H9 (cell line): Measurements from ENCODE around the gene IGIP. TPM values are rescaled to one million over a fixed set of nuclear protein-coding genes. Genes with fewer than 3 reads are reported as not detected.

Source experiments
- DNase-seq: peaks from one replicate; pipeline ENCODE4 v3.0.0-alpha.2; 2017
- H2AFZ ChIP-seq: one replicate; pipeline ENCODE4 v1.6.1; 2013; ENCODE audit warnings: mild to moderate bottlenecking, low read length, control low read depth, moderate library complexity
- H2AK5ac ChIP-seq: 2 replicates; pipeline ENCODE4 v1.6.1; 2013; ENCODE audit warnings: low read length, control low read depth, mixed read lengths; ENCODE audit not compliant: insufficient read length
- H2BK120ac ChIP-seq: one replicate; pipeline ENCODE4 v1.6.1; 2013; ENCODE audit warnings: low read depth, mild to moderate bottlenecking, low read length, control low read depth, inconsistent platforms; ENCODE audit not compliant: poor library complexity, severe bottlenecking
- H2BK12ac ChIP-seq: 2 replicates; pipeline ENCODE4 v1.6.1; 2013; ENCODE audit warnings: low read length, control low read depth, mixed read lengths, low read depth; ENCODE audit not compliant: insufficient read length
- H2BK15ac ChIP-seq: 2 replicates; pipeline ENCODE4 v1.6.1; 2013; ENCODE audit warnings: low read depth, low read length, control low read depth
- H2BK20ac ChIP-seq: one replicate; pipeline ENCODE4 v1.6.1; 2013; ENCODE audit warnings: low read depth, mild to moderate bottlenecking, low read length, control low read depth, inconsistent platforms; ENCODE audit not compliant: poor library complexity, severe bottlenecking
- H2BK5ac ChIP-seq: 2 replicates; pipeline ENCODE4 v1.6.1; 2013; ENCODE audit warnings: low read length, control low read depth, mixed read lengths; ENCODE audit not compliant: insufficient read length
- H3K14ac ChIP-seq: 2 replicates; pipeline ENCODE4 v1.6.1; 2013; ENCODE audit warnings: low read length, control low read depth; ENCODE audit not compliant: insufficient read depth
- H3K18ac ChIP-seq: 2 replicates; pipeline ENCODE4 v1.6.1; 2013; ENCODE audit warnings: low read depth, mild to moderate bottlenecking, mixed read lengths, low read length, control low read depth; ENCODE audit not compliant: insufficient read length
- H3K23ac ChIP-seq: 2 replicates; pipeline ENCODE4 v1.6.1; 2013; ENCODE audit warnings: low read length, control low read depth, mixed read lengths, low read depth; ENCODE audit not compliant: insufficient read length
- H3K23me2 ChIP-seq: 2 replicates; pipeline ENCODE4 v1.6.1; 2013; ENCODE audit warnings: low read depth, mild to moderate bottlenecking, mixed read lengths, low read length, control low read depth; ENCODE audit not compliant: insufficient read length, poor library complexity, severe bottlenecking
- H3K27ac ChIP-seq: 2 replicates; pipeline ENCODE4 v1.5.1; 2013; ENCODE audit warnings: low read length, control low read depth, mixed read lengths, low read depth; ENCODE audit not compliant: insufficient read length
- H3K27me3 ChIP-seq: 2 replicates; pipeline ENCODE4 v1.6.1; 2013; ENCODE audit warnings: low read length, control low read depth, inconsistent platforms; ENCODE audit not compliant: insufficient read depth
- H3K4ac ChIP-seq: 2 replicates; pipeline ENCODE4 v1.6.1; 2013; ENCODE audit warnings: low read depth, mild to moderate bottlenecking, control low read depth, inconsistent platforms, low read length, moderate library complexity
- H3K4me1 ChIP-seq: 2 replicates; pipeline ENCODE4 v1.6.1; 2013; ENCODE audit warnings: low read length, control low read depth, inconsistent platforms; ENCODE audit not compliant: insufficient read depth
- H3K4me2 ChIP-seq: 2 replicates; pipeline ENCODE4 v1.6.1; 2013; ENCODE audit warnings: low read length, control low read depth, mixed read lengths; ENCODE audit not compliant: insufficient read length, insufficient read depth
- H3K56ac ChIP-seq: 2 replicates; pipeline ENCODE4 v1.6.1; 2013; ENCODE audit warnings: low read depth, mild to moderate bottlenecking, mixed read lengths, low read length, control low read depth; ENCODE audit not compliant: insufficient read length
- H3K79me1 ChIP-seq: 2 replicates; pipeline ENCODE4 v1.6.1; 2013; ENCODE audit warnings: low read depth, mild to moderate bottlenecking, moderate library complexity, low read length, control low read depth, inconsistent platforms; ENCODE audit not compliant: insufficient read depth, poor library complexity, severe bottlenecking
- H3K79me2 ChIP-seq: 2 replicates; pipeline ENCODE4 v1.6.1; 2013; ENCODE audit warnings: low read length, control low read depth, inconsistent platforms; ENCODE audit not compliant: insufficient read depth
- H3K9ac ChIP-seq: 2 replicates; pipeline ENCODE4 v1.6.1; 2013; ENCODE audit warnings: low read length, control low read depth, mixed read lengths; ENCODE audit not compliant: insufficient read length; ENCODE audit errors: extremely low read depth
- H3K9me3 ChIP-seq: one replicate; pipeline ENCODE4 v1.6.1; 2013; ENCODE audit warnings: low read depth, low read length, inconsistent platforms; ENCODE audit not compliant: control insufficient read depth
- H3T11ph ChIP-seq: one replicate; pipeline ENCODE4 v1.6.1; 2013; ENCODE audit warnings: mild to moderate bottlenecking, low read length, control low read depth, inconsistent platforms
- H4K20me1 ChIP-seq: one replicate; pipeline ENCODE4 v1.6.1; 2013; ENCODE audit not compliant: control insufficient read depth, insufficient read length, insufficient read depth
- H4K5ac ChIP-seq: 2 replicates; pipeline ENCODE4 v1.6.1; 2013; ENCODE audit warnings: low read depth, mild to moderate bottlenecking, mixed read lengths, low read length, control low read depth; ENCODE audit not compliant: insufficient read length
- H4K8ac ChIP-seq: replicated peaks from 2 replicates; pipeline ENCODE4 v1.6.1; 2013; ENCODE audit warnings: low read length, control low read depth, mixed read lengths, low read depth; ENCODE audit not compliant: insufficient read length
- H4K91ac ChIP-seq: 2 replicates; pipeline ENCODE4 v1.6.1; 2013; ENCODE audit warnings: low read depth, mild to moderate bottlenecking, moderate library complexity, mixed read lengths, low read length, control low read depth; ENCODE audit not compliant: insufficient read length
- H3K27ac Mint-ChIP-seq, 3 experiments: 2 replicates in 2 of 3; 3 replicates in 1 of 3; pipeline ENCODE4 v1.8.0; 2020 to 2021; ENCODE audit warnings: mixed read lengths in 3 of 3, mild to moderate bottlenecking in 1 of 3, moderate library complexity in 1 of 3
- H3K27me3 Mint-ChIP-seq: 2 replicates; pipeline ENCODE4 v1.8.0; 2021; ENCODE audit warnings: low read depth, mild to moderate bottlenecking, moderate library complexity, mixed read lengths
- H3K36me3 Mint-ChIP-seq, 3 experiments: 2 replicates in 2 of 3; 3 replicates in 1 of 3; pipeline ENCODE4 v1.8.0; 2020 to 2021; ENCODE audit warnings: low read depth in 3 of 3, mixed read lengths in 3 of 3; ENCODE audit not compliant: insufficient read depth in 1 of 3
- H3K4me1 Mint-ChIP-seq, 2 experiments: 2 replicates each; pipeline ENCODE4 v1.8.0; 2020; ENCODE audit warnings: mixed read lengths in 2 of 2
- H3K4me3 Mint-ChIP-seq, 2 experiments: 2 replicates in 1 of 2; 3 replicates in 1 of 2; pipeline ENCODE4 v1.8.0; 2020 to 2021; ENCODE audit warnings: mild to moderate bottlenecking in 2 of 2, mixed read lengths in 2 of 2, moderate library complexity in 1 of 2
- H3K9me3 Mint-ChIP-seq, 2 experiments: 2 replicates in 1 of 2; 3 replicates in 1 of 2; pipeline ENCODE4 v1.8.0; 2020; ENCODE audit warnings: mild to moderate bottlenecking in 2 of 2, mixed read lengths in 2 of 2, moderate library complexity in 1 of 2
- total RNA-seq: library from RNA; stranded (reverse); gene quantifications from 2 replicates; pipeline ENCODE4 v1.2.1, GENCODE V29; 2021
- TF ChIP-seq, protein P1 (sequence below): fragments of 200-600 bp; sonication (generic); conservative IDR thresholded peaks from 3 replicates; pipeline ENCODE4 v1.8.0; 2021; ENCODE audit warnings: antibody characterized with exemption, mild to moderate bottlenecking

The IGIP gene
- total RNA-seq, 1 experiment from 2014 or later, result 0.52 TPM

- H3K36me3 Mint-ChIP-seq, result no peaks in the 10 kb centered on the region
- Histone ChIP-seq H2AK5ac (no peak overlapping the region), H4K20me1 (no peaks in the 10 kb centered on the region), H3K4me2 (no peak overlapping the region), H3K27ac (no peak overlapping the region), H3K14ac (no peak overlapping the region), H4K5ac (no peak overlapping the region), H2BK15ac (no peak overlapping the region), H2BK120ac (no peak overlapping the region), H3T11ph (no peak overlapping the region), H3K79me2 (no peaks in the 10 kb centered on the region), H4K91ac (no peak overlapping the region), H2BK5ac (no peak overlapping the region), H3K27me3 (no peaks in the 10 kb centered on the region), H2BK20ac (no peak overlapping the region), H3K23ac (no peak overlapping the region), H3K9ac (no peak overlapping the region), H3K56ac (no peak overlapping the region), H3K18ac (no peak overlapping the region), H3K4ac (no peak overlapping the region), H2AFZ (no peak overlapping the region), H3K23me2 (no peaks in the 10 kb centered on the region), H4K8ac (no peak overlapping the region), H3K4me1 (no peaks in the 10 kb centered on the region), H2BK12ac (no peak overlapping the region), H3K9me3 (no peaks in the 10 kb centered on the region), H3K79me1 (no peaks in the 10 kb centered on the region)
- peaks cover 48% of the 10 kb centered on the region for H3K27me3 Mint-ChIP-seq
- H3K4me1 Mint-ChIP-seq, result no peaks in the 10 kb centered on the region
- H3K27ac Mint-ChIP-seq, result no peak overlapping the region
- TF ChIP-seq, protein P1, sequence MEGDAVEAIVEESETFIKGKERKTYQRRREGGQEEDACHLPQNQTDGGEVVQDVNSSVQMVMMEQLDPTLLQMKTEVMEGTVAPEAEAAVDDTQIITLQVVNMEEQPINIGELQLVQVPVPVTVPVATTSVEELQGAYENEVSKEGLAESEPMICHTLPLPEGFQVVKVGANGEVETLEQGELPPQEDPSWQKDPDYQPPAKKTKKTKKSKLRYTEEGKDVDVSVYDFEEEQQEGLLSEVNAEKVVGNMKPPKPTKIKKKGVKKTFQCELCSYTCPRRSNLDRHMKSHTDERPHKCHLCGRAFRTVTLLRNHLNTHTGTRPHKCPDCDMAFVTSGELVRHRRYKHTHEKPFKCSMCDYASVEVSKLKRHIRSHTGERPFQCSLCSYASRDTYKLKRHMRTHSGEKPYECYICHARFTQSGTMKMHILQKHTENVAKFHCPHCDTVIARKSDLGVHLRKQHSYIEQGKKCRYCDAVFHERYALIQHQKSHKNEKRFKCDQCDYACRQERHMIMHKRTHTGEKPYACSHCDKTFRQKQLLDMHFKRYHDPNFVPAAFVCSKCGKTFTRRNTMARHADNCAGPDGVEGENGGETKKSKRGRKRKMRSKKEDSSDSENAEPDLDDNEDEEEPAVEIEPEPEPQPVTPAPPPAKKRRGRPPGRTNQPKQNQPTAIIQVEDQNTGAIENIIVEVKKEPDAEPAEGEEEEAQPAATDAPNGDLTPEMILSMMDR, result no peak
- DNase-seq, result no peak
- no peaks in the 10 kb centered on the region for H3K9me3 Mint-ChIP-seq
- H3K4me3 Mint-ChIP-seq, result no peak overlapping the region
Measured at GRCh38 chr5:140094889-140095288, 30.8 kb upstream of the IGIP start.
